AG04449 (cell line): Measurements from ENCODE around the gene LSS.
"Not testable (repeated sequence)": the region's sequence is repeated elsewhere in the genome, so short reads cannot be mapped to it uniquely, and the experiment has no call there.

ENCODE experiments used
- CTCF ChIA-PET: fragments of 350-600 bp; formaldehyde crosslinking; extraction: SDS; loops from one replicate; lab custom pipeline; 2021; ENCODE audit warnings: antibody characterized with exemption; lab: Yijun Ruan, JAX
- POLR2A ChIA-PET: fragments of 400-600, 350-600 bp; formaldehyde crosslinking; extraction: SDS; loops from one replicate; lab custom pipeline; 2020; ENCODE audit warnings: antibody characterized with exemption, inconsistent platforms; lab: Yijun Ruan, JAX
- DNase-seq: peaks from one replicate; pipeline ENCODE4 v3.0.0-alpha.2; 2010; ENCODE audit warnings: low read depth, low spot score
- H3K4me3 ChIP-seq: 2 replicates; pipeline ENCODE4 v1.5.1; 2011; ENCODE audit warnings: low read depth, mild to moderate bottlenecking, control low read depth, low read length
- CTCF ChIP-seq: IDR thresholded peaks from one replicate; pipeline ENCODE4 v1.5.1; 2011; ENCODE audit warnings: mild to moderate bottlenecking, moderate library complexity, low read length, control low read depth, inconsistent platforms; ENCODE audit not compliant: insufficient read depth; ENCODE audit errors: missing control alignments

LSS gene

DNA sequence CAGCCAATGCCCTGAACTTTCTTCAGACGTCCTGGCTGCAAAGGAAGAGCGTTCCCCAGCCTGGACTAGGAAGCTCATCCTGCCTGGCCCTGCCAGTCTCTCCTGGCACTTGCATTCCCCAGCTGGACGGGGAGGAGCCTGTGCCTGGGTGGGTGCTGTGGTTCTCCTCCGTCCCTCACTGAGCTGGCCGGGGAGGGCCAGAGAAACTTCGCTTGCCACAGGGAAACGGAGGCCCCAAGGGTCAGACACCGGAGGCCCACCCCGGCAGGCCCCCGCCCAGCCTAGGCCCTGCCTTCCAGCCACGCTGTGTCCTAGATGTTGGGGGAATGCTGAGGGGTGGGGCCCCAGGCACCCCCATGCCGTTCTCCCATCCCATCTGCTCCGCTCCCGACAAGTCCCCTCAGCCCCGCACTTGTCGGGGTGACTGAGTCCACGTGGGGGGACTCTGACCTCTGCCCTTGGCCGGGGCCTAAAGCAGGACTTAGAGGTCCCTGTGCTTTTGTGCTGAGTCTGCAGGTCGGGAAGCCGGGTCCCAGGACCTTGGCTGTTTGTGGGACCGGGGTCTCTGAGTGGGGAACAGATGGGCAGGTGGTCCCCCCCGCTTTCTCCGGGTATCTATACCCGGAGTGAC lies 78.0 kb downstream of the LSS start:
- no peak for TF ChIP-seq CTCF
- no peak for DNase-seq
- ChIA-PET POLR2A (no interaction called here), CTCF (interaction anchor here (0.6 to 1.2 kb wide), 2 partner anchors 78 to 80 kb away, joined by 3 to 4 read pairs; partner anchors contain the start of gene LSS)
- no peak overlapping the region for H3K4me3 ChIP-seq

DNA sequence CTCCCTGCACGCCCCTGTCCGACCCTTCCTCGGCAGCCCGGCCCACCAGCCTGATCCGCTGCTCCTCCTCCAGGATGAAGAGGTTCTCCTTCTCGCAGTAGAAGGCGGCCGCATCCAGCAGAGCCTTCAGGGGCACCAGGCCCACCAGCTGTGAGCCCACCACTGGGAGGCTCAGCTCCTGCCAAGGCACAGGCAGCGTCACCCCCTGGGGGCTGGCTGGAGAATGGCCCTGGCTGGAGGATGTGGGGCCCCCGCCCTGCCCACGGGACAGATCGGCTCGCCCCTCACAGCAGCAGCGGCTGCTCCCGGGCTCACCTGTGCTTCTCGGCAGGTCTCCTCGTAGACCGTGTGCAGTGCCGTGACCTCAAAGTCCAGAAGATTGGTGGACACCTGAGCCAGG lies 78.5 kb downstream of the LSS start:
- H3K4me3 ChIP-seq = no peak overlapping the region
- POLR2A ChIA-PET = no interaction called here
- CTCF ChIA-PET = interaction anchor here (1.0 to 1.2 kb wide), 3 partner anchors 8 to 177 kb away, joined by 3 to 4 read pairs (median 4); no protein-coding TSS in a partner anchor
- no peak for TF ChIP-seq CTCF
- no peak for DNase-seq

GRCh38 chr21:46149205-46149901 lies 79.2 kb downstream of the LSS start:
- ChIA-PET POLR2A (no interaction called here), CTCF (interaction anchor here (1.0 to 1.2 kb wide), 3 partner anchors 9 to 176 kb away, joined by 3 to 4 read pairs (median 4); no protein-coding TSS in a partner anchor)
- TF ChIP-seq CTCF = no peak
- H3K4me3 ChIP-seq = no peak overlapping the region
- no peak for DNase-seq

DNA sequence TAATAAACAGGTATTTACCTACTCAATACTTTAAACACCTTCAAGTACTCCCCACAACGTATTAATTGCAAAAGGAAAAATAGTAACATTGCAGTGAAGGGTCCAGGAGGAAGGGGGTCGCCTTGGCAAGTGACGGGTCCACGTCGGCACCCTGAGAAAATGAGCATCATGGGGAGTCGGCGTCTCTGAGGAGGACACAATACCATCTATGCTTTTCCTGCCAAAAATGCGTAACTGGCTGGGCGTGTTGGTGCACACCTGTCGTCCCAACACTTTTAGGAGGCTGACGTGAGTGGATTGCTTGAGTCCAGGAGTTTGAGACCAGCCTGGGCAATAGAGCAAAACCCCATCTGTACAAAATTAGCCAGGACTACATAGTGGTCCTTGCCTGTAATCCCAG lies 80.5 kb downstream of the LSS start:
- ChIA-PET CTCF (no interaction called here), POLR2A (no interaction called here)
- no peak for TF ChIP-seq CTCF
- H3K4me3 ChIP-seq = no peak overlapping the region
- DNase-seq = no peak

- TF ChIP-seq CTCF = peak; percentile 57
- POLR2A ChIA-PET, DNase-seq, H3K4me3 ChIP-seq: not testable (repeated sequence)
- CTCF ChIA-PET = interaction anchor here (0.7 to 1.2 kb wide), 2 partner anchors 14 to 178 kb away, joined by 3 read pairs; no protein-coding TSS in a partner anchor
These were observed 81.1 kb downstream of the LSS start for GRCh38 chr21:46147429-46147828.

DNA sequence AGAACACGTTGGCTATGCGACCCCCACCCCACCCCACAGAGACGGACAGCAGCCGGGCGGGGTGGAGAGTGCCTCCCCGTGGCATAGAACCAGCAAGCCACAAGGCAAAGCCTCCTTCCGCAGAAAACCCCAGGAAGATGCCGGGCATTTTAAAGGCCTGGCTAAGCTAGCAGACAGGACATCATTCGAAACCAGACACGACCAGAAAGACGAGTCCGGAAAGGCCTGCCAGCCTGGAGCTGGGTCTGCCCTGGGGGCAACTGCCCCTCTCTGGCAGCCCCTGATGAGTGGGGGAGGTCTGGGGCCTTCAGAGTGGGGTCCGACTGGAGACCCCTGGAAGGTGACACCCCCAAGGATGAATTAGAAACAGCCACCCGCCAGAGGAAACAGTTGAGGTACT lies 81.7 kb downstream of the LSS start:
- no peak overlapping the region for H3K4me3 ChIP-seq
- ChIA-PET POLR2A (no interaction called here), CTCF (interaction anchor here (0.7 to 1.2 kb wide), 2 partner anchors 15 to 178 kb away, joined by 3 read pairs; no protein-coding TSS in a partner anchor)
- no peak for DNase-seq
- no peak for TF ChIP-seq CTCF
